GM10248 (cell line): ENCODE data around the gene NR2F1.

Source experiments
- CTCF ChIA-PET: fragments of 300-600 bp; sonication (Branson Sonifier 250); formaldehyde crosslinking; extraction: SDS; loops from one replicate; lab custom pipeline; 2021; ENCODE audit warnings: antibody characterized with exemption; lab: Yijun Ruan, JAX
- POLR2A ChIA-PET: fragments of 350-650 bp; sonication (Branson Sonifier 250); formaldehyde crosslinking; extraction: SDS; loops from one replicate; lab custom pipeline; 2020; ENCODE audit warnings: antibody characterized with exemption; lab: Yijun Ruan, JAX
- DNase-seq: peaks from one replicate; pipeline ENCODE4 v3.0.0; 2012; ENCODE audit errors: extremely low spot score
- CTCF ChIP-seq: IDR thresholded peaks from 2 replicates; pipeline ENCODE4 v1.5.1; 2012; ENCODE audit warnings: mild to moderate bottlenecking, low read depth; ENCODE audit errors: extremely low read depth, missing control alignments, control extremely low read depth

The NR2F1 gene

DNA sequence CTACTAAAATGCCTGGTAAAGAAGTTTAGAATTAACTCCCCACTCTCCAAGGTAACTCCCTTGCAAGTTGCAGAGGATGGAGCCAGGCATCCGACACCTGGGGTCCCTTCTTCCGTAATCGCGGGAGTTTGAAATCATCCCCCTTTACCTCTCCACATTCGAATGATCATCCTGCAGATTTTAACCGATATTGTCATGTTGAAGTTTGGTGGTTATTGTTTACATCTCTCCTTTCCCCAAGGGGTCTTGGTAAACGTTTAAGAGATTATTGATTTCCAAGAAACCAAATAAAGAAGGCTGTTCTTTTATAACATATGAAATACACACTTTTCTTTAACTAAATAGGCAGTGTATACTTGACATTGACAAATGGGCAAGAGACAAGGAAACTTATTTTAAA lies 26.7 kb downstream of the NR2F1 start:
- POLR2A ChIA-PET: no interaction called here
- no peak for TF ChIP-seq CTCF
- CTCF ChIA-PET: interaction anchor here (3.0 to 4.1 kb wide), 4 partner anchors 10 to 191 kb away, joined by 13 to 33 read pairs (median 22); no protein-coding TSS in a partner anchor
- DNase-seq: no peak

- CTCF ChIA-PET: interaction anchor here (2.9 kb wide), 1 partner anchor 190 kb away, joined by 11 read pairs; no protein-coding TSS in a partner anchor
- POLR2A ChIA-PET: no interaction called here
- no peak for TF ChIP-seq CTCF
- no peak for DNase-seq
Observed at GRCh38 chr5:93610581-93611272, 27.7 kb downstream of the NR2F1 start.

DNA sequence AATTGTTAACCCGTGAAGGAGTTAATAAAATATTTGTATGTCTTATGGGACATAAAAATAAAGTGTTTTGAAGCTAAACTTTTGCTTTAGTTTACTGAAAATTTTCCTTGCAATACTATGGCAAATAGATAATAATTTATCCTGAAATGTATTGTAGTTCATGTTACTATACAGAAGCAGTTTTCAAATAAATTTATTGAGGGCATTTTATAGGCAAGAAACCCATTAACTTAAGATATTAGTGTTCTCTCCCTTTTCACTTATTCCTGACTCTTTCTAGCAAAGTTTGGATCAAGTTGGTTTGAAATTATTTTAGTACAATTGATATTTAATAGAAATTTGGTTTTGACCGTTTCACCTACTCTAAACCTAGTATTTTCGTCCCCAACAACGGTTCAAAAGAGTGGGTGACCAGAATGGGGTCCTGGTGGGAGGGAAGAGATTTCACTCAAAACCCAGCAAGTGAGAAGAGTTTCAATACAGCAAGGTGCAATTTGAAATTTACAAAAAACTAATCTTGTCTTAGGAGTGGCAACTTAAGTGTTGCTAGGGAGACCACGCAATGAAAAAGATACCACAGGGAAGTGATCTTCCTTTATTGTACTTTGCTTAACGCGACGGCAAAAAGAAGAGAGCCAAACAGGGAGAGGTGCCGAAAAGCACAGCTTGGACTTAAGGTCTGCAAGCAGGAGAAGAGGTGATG lies 28.4 kb downstream of the NR2F1 start:
- ChIA-PET CTCF (interaction anchor here (2.9 kb wide), 1 partner anchor 189 kb away, joined by 11 read pairs; no protein-coding TSS in a partner anchor), POLR2A (no interaction called here)
- no peak for TF ChIP-seq CTCF
- no peak for DNase-seq

GRCh38 chr5:93611976-93612854 lies 29.2 kb downstream of the NR2F1 start:
- no peak for TF ChIP-seq CTCF
- CTCF ChIA-PET: interaction anchor here (2.9 kb wide), 1 partner anchor 189 kb away, joined by 11 read pairs; no protein-coding TSS in a partner anchor
- POLR2A ChIA-PET: no interaction called here
- DNase-seq: no peak

DNA sequence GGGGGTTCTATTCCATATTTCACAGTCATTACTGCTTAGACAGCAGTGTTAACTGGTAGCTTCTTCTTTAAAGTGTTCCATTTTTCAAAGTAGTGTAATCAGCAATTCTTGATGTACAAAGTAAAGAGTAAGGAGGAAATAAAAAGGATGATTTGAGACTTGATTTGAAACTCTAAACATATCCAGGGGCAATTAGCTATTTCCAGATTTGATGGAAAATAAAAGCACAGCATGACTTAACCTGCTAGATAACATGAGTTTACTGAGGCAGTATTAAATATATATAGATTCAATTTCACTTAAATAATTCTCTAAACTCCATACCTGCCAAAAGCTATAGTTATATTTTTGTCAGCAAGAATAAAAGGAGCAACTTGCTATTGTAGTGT lies 29.8 kb downstream of the NR2F1 start:
- ChIA-PET POLR2A (interaction anchor here (0.5 kb wide), 1 partner anchor 1131 kb away, joined by 10 read pairs; no protein-coding TSS in a partner anchor), CTCF (interaction anchor here (2.9 kb wide), 1 partner anchor 188 kb away, joined by 11 read pairs; no protein-coding TSS in a partner anchor)
- no peak for TF ChIP-seq CTCF
- no peak for DNase-seq
